Muscle of leg (tissue), 11 donors: ENCODE measurements around the gene NADK. TPM values are rescaled to one million over a fixed set of nuclear protein-coding genes. Genes with fewer than 3 reads are reported as not detected.

Experiments
- DNase-seq: peaks from one replicate; pipeline ENCODE4 v3.0.0; 2013
- H3K27ac ChIP-seq: one replicate; pipeline ENCODE4 v1.5.1; 2013; ENCODE audit warnings: mild to moderate bottlenecking, low read length, control low read depth
- H3K27me3 ChIP-seq: one replicate; pipeline ENCODE4 v1.6.1; 2013; ENCODE audit warnings: low read length; ENCODE audit not compliant: control insufficient read depth, insufficient read depth
- H3K36me3 ChIP-seq: one replicate; pipeline ENCODE4 v1.6.1; 2013; ENCODE audit warnings: low read length; ENCODE audit not compliant: control insufficient read depth, insufficient read depth
- H3K4me1 ChIP-seq: one replicate; pipeline ENCODE4 v1.6.1; 2013; ENCODE audit warnings: low read length; ENCODE audit not compliant: control insufficient read depth, insufficient read depth
- H3K4me3 ChIP-seq: one replicate; pipeline ENCODE4 v1.5.1; 2013; ENCODE audit warnings: low read length, control low read depth
- H3K9me3 ChIP-seq: replicated peaks from 2 replicates; pipeline ENCODE4 v1.6.1; 2013; ENCODE audit warnings: low read depth, low read length; ENCODE audit not compliant: control insufficient read depth
- WGBS: methylation state at CpG from one replicate; pipeline ENCODE4 v1.1.5; 2013; ENCODE audit warnings: missing lambda C conversion rate; ENCODE audit not compliant: insufficient coverage; 5-methylcytosine and 5-hydroxymethylcytosine counted together
- polyA plus RNA-seq, 8 donors: library from polyadenylated mRNA; unstranded; fragments of 120-200 nt; gene quantifications; one replicate each; pipeline versions ENCODE4 v1.2.1 to v1.2.3, GENCODE V29; 2013; ENCODE audit warnings: inconsistent platforms in 1 of 8, low replicate concordance in 1 of 8; ENCODE audit not compliant: insufficient read length in 8 of 8, insufficient read depth in 1 of 8
- total RNA-seq: library from RNA; stranded (reverse); fragments of 120-200 nt; gene quantifications from one replicate; pipeline ENCODE4 v1.2.4, GENCODE V29; 2013

Gene NADK
- total and polyA plus RNA-seq, 9 donors = 18.2 to 40.1 (median 31.6) TPM

DNA sequence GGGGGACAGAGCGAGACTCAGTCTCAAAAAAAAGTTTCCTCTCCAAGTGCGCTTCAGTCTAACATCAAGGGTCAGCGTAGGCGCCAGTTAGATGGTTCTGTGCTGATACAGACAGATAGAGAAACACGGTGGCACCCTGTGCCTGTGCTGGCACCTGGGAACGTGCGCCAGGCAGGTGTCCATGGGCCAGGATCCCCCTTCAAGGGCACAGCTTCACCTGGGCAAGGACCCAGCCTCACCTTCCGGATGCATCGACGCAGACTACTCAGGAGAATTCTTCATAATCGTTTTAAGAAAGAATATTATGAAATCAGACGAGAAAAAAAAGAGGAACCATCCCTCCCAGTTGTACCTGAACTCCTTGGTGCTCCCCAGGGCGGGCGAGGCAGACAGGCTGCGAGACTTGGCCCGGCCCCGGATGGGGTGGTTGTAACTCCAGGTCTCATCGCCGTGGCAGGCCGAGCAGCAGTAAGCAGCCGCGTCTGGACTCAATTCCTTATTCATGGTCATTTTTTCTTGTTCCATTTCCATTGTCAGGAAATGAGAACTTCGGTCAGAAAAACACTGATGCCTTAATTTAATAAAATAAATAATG, 13.3 kb downstream of the NADK start:
- H3K36me3 ChIP-seq = peaks cover 59% of the 10 kb centered on the region
- H3K27ac ChIP-seq = no peak overlapping the region
- 98% methylated on average over 9 of the region's 23 CpGs for WGBS
- no peak for DNase-seq
- no peak overlapping the region for H3K4me3 ChIP-seq
- no peaks in the 10 kb centered on the region for H3K27me3 ChIP-seq
- H3K9me3 ChIP-seq = no peaks in the 10 kb centered on the region
- no peaks in the 10 kb centered on the region for H3K4me1 ChIP-seq

DNA sequence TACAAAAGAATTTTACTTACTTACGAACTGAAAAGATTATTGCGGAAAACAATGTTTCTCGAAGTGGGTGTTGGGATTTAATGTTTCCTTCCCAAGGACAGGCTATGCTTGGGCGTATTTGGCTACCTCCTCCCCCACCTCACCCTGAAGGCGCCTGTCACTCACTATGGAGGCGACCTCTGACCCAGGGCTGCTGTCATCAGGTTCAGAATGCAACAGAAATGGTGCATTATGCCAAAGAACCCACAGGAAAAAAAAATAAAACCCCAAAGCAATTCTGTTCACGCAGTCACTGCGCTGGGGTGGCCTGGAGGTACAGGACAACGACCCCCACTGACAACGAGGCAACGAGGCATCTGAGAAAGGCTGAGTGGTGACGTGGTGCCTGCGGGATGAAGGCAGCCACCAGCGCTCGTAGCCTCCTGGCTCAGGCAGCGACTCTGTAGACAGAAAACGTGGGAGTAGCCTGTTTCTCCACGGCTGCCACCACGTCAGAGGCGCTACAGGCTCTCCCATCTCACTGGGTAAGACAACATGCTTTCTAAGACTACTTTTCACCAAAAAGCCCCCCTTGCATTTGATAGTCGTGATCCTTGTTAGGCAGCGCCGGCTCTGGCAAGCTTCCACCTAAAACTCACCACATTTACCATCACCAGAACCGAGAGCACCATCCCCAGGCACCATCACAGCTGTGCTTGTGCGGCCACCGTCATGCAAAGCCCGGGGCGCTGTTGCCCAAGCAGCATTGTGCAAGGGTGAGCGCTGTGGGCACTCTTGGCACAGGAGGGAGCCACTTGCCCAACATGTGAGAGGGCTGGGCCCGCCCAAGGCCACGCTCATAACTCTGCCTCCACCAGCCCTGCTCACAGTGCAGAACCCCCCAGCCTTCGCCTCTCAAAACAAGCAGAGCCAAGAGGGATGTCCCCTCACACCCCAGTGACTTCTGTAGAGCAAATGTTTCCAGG, 14.3 kb downstream of the NADK start:
- H3K27ac ChIP-seq = no peak overlapping the region
- no peaks in the 10 kb centered on the region for H3K9me3 ChIP-seq
- H3K27me3 ChIP-seq = no peaks in the 10 kb centered on the region
- H3K36me3 ChIP-seq = peaks cover 69% of the 10 kb centered on the region
- no peaks in the 10 kb centered on the region for H3K4me1 ChIP-seq
- WGBS = 91% methylated on average over 28 of the region's 32 CpGs
- no peak for DNase-seq
- no peak overlapping the region for H3K4me3 ChIP-seq

DNA sequence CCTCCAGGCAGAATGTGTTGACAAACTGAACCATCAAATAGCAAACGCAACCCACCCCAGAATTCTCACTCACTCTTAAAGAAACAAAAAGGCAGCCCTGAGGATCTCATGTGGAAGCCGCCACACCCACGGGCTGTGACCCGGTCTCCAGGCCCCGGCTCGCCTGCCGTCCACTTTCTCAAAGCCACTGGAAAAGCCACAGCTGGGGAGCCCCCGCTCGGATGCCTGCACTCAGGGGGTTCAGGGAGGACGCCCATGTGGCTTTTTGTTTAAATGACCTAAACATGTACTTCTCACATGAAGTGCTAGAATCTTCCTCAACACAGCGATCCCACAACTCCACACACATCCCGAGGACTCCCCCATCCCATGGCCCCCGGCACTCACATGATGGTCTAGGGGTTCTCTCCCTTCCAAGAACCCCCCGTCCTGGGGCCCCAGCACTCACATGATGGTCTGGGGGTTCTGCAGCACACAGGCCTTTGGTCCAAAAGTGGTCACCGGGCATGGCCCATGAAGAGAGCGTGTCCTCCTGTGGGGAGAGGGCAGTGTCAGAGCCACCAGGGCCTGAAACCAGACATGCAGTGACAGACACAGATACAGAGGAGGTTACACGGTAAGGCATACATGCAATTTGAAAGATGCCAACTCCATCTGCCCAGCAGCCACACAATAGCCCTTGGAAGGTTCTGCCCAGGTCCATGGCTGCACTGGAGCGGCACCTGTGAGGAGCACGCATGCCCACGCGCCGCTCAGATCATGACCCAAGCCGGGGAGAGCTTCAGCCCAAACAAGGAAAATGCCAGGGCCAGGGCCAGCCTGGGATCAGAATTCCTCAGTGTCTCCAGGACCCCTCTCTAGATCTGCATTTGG, 16.5 kb downstream of the NADK start:
- WGBS = 97% methylated on average over 21 of the region's 23 CpGs

DNA sequence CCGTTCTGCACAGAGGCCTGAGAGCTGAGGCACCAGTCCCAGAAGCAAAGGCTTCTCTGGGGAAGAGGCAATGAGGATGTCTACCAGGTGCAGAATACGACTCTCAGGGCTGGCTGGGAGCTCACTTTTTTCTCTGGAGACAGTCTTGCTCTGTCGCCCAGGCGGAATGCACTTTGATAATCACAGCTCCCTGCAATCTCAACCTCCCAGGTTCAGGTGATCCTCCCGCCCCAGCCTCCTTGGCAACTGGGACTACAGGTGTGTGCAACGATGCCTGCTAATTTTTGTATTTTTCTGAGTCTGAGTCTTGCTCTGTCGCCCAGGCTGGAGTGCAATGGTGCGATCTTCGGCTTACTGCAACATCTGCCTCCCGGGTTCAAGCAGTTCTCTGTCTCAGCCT, 17.6 kb downstream of the NADK start:
- Histone ChIP-seq H3K4me1 (no peaks in the 10 kb centered on the region), H3K9me3 (no peaks in the 10 kb centered on the region), H3K27ac (no peak overlapping the region), H3K27me3 (no peaks in the 10 kb centered on the region), H3K4me3 (no peak overlapping the region), H3K36me3 (peaks cover 85% of the 10 kb centered on the region)
- WGBS = 85% methylated on average over 9 of the region's 10 CpGs
- DNase-seq = no peak

More for the DNA sequence above, 16.5 kb downstream of the NADK start:
- Histone ChIP-seq H3K27me3 (no peaks in the 10 kb centered on the region), H3K9me3 (no peaks in the 10 kb centered on the region), H3K36me3 (peaks cover 75% of the 10 kb centered on the region), H3K4me1 (no peaks in the 10 kb centered on the region), H3K4me3 (no peak overlapping the region), H3K27ac (no peak overlapping the region)
- DNase-seq = no peak

DNA sequence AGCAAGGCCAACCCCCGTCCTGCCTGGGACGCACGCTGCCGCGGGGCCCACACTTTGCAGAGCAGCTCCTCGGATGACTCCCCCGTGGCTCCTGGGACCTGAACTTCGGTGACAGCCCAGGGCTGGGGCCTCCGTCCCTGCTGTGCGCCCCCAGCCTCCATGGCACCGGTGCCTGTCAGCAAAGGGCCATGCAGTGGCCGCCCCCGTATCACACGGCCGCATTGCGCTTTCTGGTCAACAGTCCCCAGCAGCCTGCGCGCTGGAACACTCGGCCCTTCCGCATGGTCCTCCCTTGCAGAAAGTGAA, 18.0 kb downstream of the NADK start:
- H3K4me1 ChIP-seq = no peaks in the 10 kb centered on the region
- no peak overlapping the region for H3K27ac ChIP-seq
- WGBS = 93% methylated on average over 20 of the region's 20 CpGs
- no peaks in the 10 kb centered on the region for H3K9me3 ChIP-seq
- peaks cover 89% of the 10 kb centered on the region for H3K36me3 ChIP-seq
- no peaks in the 10 kb centered on the region for H3K27me3 ChIP-seq
- no peak for DNase-seq
- H3K4me3 ChIP-seq = no peak overlapping the region

DNA sequence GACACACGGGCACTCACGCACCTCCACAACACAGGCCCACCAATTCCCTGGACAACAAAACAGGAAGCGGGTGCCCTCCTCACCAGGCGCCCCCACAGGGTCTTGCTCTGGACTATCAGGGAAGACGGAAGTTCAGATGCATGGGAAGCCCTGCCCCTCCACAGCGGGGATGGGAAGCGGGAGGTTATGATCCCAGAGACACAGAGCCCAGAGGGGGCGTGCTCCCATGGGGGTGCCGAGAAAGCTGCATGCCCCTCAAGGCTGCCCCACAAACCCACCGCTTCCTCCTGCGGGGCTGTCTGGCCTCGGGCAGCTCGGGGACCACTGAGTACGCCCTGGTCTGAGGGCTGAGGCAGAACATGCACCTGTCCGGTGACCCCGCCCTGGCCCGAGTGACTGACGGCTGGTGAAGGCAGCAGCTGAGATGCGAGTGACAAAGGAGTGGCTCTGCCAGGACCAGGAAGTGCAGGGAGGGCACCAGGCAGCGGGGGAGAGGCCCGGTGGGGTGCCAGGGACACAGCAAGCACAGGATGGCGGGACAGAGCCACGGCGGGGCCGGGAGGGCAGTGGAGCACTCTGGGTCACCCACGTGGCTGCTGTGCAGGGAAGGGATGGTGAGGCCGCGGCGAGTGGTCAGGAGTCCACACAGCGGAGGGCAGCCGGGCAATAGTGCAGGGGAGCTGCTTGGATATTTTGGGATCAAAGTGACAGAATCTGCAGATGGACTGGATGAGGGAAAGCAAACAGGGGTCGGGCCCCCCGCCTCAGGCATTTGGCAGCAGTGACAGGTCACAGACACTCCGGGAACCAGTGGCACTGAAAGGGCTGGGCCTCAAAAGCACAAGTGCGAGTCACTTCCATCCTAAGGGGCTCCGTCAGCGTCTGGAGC, 18.6 kb downstream of the NADK start:
- Histone ChIP-seq H3K4me1 (no peaks in the 10 kb centered on the region), H3K27me3 (no peaks in the 10 kb centered on the region), H3K27ac (no peak overlapping the region), H3K4me3 (no peak overlapping the region), H3K9me3 (no peaks in the 10 kb centered on the region), H3K36me3 (peaks cover 91% of the 10 kb centered on the region)
- WGBS = 88% methylated on average over 36 of the region's 37 CpGs
- DNase-seq = no peak

DNA sequence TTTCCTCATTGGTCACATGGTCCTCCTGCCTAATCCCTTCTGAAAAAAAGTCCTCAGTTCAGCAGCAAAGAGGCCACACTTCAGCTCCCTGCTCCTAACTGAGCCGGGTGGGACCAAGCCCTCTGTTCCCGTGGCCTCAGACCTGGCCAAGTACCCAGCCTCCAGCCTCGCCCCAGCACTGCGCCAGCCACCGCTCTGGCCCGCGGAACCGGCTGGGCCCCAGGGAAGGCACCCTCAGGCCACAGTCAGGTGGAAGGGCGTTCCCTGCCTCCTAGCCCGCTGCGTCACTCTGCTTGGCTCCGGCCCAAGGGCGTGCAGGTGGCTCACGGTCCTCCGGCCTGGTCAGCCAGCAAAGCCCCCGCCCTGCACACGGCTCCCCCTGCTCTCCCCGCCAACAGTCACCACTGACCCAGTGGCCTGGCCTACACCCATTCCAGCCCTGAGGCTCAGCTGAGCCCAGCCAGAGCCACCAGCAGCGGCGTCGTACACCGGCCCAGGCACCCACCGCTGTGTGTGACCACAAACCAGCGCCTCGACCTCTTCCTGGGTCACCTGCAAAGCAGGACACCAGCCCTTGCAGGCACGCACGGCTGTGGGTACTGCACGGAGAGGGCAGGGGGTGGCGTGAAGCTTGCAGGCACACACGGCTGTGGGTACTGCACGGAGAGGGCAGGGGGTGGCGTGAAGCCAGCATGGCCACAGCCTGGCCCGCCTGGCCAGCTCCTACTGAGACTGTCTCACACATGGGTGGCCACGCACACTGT, 19.4 kb downstream of the NADK start:
- WGBS = 79% methylated on average over 34 of the region's 34 CpGs
- DNase-seq = no peak
- H3K27ac ChIP-seq = no peak overlapping the region
- peaks cover 88% of the 10 kb centered on the region for H3K36me3 ChIP-seq
- no peak overlapping the region for H3K4me3 ChIP-seq
- no peaks in the 10 kb centered on the region for H3K27me3 ChIP-seq
- H3K9me3 ChIP-seq = no peaks in the 10 kb centered on the region
- peaks cover under 1% of the 10 kb centered on the region for H3K4me1 ChIP-seq

DNA sequence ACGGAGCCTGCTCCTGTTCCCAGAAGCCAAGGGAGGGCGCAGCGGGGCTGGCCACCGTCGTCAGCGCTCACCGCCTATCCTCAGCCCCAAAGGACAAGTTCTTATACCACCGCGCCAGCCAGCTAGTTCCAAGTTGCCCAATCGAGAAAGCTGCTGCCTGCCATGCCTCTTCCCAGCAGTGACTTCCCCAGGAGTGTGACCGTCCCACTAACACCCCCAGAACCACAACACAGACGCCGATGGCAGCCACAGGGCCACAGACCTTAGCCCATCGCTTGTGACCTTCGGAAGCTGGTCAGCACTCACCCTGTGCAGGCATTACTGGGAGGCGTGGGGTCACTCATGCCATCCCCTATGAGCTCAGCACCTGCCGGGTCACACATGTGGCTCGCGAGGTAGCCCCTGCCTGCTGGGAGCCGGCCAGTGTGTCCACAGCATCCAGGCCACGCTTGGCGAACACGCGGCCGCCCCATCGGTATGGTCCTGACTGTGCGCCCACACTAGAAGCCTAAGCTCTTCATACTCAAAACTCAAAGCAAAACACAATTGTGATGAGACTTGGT, 20.1 kb downstream of the NADK start:
- H3K4me3 ChIP-seq = no peak overlapping the region
- 91% methylated on average over 20 of the region's 27 CpGs for WGBS
- no peaks in the 10 kb centered on the region for H3K9me3 ChIP-seq
- H3K36me3 ChIP-seq = peaks cover 91% of the 10 kb centered on the region
- peaks cover 8% of the 10 kb centered on the region for H3K4me1 ChIP-seq
- no peak overlapping the region for H3K27ac ChIP-seq
- DNase-seq = no peak
- H3K27me3 ChIP-seq = no peaks in the 10 kb centered on the region
